Sciatic nerve (tissue), 2 donors: ENCODE data around the gene ASCC2. TPM values are rescaled to one million over a fixed set of nuclear protein-coding genes. Genes with fewer than 3 reads are reported as not detected.
A peak's percentile ranks its signal among the peaks of the same experiment; 100 is the strongest.

Source experiments
- ATAC-seq: fragments of 200-7000 bp; cut with Tn5 transposase; one replicate; pipeline ENCODE4 v1.9.1; 2020; ENCODE audit warnings: mild to moderate bottlenecking, moderate library complexity
- DNase-seq: peaks from one replicate; pipeline ENCODE4 v3.0.0-alpha.2; 2020; ENCODE audit warnings: low spot score
- intact Hi-C: fragments of 100-400 bp; cut with DNase I; formaldehyde crosslinking; loops from one replicate; pipeline ENCODE4 v1.14.2; 2022
- total RNA-seq: library from RNA; stranded (reverse); fragmentation: NEBNext Ultra II Directional; extraction: Animal tissue kit (Norgen Biotek cat#: 25700); gene quantifications from one replicate; pipeline ENCODE4 v1.2.1, GENCODE V29; 2021
- donor health status: DM: no; HTN: no; CAD: no.
- donor health status: DM: no; HTN: no; CAD: no.

The ASCC2 gene
- total RNA-seq, 1 donor from 2014 or later, result 47.1 TPM

DNA sequence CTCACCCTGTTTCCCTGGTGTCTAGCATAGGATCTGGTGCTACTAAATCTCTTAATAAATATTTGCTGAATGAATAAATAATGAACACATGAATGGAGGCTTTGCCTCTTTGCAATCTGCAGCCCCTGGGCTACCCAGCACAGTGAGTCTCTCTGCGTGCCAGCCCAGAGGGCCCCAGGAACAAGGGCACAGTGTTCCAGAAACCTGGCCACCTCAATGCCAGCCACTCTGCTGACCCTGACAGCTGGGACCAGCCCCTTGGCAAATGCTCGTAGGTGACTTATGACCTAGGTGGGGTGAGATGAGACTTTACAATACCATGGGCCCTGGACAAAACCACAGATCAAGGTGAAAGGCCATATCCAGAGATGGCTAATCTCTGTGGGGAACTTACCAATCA is 39.3 kb downstream of the ASCC2 start:
- ATAC-seq, result peak; percentile 5
- intact Hi-C loops, result no loop called here
- no peak for DNase-seq

DNA sequence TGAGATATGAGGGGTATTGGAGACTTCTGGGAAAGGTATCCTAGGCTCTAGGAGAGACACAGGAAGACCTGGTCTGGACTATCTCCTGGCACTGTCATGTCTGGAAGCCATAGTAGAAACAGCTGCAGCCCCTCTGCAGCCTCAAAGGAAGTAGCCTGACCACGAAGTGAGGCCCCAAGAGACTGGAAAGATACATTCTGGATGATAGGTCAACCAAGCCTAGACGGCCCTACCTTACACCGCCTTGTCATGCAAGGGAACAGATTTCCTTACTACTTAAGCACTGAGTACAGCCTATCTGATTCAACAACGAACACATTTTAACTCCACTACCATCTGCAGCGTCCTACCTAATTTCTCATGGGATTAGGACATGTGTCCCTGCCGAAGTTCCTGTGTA is 39.8 kb downstream of the ASCC2 start:
- DNase-seq (no peak), ATAC-seq (peak; percentile 2)
- intact Hi-C loops, result no loop called here

DNA sequence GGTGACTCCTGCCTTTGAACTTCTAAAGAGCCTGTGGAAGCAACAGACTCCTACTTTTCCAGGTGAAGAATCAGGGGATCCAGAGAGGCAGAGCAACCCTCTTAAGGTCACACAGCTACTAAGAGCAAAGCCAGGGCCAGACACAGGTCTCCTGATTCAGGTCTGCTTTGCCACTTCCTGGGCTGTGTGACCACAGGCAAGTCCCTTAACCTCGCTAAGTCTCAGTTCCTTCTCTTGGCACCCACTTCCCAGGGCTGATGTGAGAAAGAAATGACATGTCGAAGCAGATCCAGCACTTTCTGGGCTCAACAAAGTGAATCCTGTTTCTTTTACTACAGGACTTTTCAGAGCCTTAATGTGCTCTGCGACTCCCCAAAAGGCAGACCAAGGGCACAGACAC is 40.7 kb downstream of the ASCC2 start:
- intact Hi-C loops, result no loop called here

DNA sequence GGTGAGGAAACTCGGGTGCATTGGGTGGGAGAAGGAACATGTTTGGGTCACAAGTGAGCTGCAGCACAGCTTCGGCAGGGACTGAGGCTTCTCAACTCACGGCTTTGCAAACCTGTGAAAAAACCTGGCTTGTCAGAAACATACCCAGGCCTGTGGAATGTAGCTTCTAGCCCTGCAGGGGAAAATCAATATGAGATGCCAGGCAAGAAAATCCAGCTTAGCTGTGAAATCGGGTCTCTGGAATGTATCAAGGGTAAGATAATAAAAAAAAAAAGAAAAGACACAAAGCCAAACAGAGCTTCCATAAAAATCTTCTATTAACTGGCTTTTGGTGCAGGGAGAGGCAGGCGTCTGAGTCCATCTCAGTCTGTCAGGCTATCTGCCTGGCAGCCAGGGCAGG is 42.4 kb downstream of the ASCC2 start:
- intact Hi-C loops, result no loop called here
- ATAC-seq, result no peak
- no peak for DNase-seq

More for the DNA sequence above, 40.7 kb downstream of the ASCC2 start:
- DNase-seq (no peak), ATAC-seq (no peak)

DNA sequence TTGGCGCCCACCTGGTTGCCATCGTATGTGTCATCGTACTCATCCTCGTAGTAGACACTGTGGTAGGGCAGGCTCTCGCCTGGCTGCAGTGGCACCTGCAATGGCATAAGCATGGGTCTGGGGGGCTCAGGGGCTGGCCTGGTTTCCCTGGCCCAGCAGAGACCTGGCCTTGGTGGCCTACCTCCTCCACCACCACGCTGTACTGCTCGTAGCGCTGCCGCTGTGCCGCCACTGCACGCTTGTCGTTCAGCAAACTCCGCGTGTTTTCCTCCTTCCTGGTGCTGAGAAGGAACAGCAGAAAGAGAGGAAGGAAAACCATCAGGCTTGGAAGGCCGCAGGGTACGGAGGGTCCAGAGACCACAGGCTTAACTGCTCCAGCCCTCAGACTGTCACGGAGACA is 44.7 kb downstream of the ASCC2 start:
- DNase-seq (no peak), ATAC-seq (no peak)

DNA sequence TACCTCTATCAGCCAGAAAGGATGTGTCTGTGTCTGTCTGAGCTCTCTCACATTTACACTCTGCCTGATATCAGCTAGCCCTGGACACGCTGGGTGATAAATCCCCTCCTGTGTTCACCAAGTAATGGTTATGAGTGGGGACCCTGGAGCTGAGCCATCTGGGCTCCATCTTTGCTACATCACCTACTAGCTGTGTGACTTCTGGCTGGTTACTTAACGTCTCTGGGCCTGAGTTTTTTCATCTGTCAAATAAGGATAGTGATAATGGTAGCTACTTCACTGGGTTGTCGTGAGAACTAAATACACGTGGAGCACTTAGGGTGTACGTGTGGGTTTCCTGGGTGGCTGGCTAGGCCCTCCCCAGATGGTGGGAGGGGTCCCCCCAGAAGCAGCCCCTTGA is 48.0 kb downstream of the ASCC2 start:
- ATAC-seq (no peak), DNase-seq (no peak)
- intact Hi-C loops, result no loop called here

More for the DNA sequence above, 44.7 kb downstream of the ASCC2 start:
- intact Hi-C loops, result no loop called here

DNA sequence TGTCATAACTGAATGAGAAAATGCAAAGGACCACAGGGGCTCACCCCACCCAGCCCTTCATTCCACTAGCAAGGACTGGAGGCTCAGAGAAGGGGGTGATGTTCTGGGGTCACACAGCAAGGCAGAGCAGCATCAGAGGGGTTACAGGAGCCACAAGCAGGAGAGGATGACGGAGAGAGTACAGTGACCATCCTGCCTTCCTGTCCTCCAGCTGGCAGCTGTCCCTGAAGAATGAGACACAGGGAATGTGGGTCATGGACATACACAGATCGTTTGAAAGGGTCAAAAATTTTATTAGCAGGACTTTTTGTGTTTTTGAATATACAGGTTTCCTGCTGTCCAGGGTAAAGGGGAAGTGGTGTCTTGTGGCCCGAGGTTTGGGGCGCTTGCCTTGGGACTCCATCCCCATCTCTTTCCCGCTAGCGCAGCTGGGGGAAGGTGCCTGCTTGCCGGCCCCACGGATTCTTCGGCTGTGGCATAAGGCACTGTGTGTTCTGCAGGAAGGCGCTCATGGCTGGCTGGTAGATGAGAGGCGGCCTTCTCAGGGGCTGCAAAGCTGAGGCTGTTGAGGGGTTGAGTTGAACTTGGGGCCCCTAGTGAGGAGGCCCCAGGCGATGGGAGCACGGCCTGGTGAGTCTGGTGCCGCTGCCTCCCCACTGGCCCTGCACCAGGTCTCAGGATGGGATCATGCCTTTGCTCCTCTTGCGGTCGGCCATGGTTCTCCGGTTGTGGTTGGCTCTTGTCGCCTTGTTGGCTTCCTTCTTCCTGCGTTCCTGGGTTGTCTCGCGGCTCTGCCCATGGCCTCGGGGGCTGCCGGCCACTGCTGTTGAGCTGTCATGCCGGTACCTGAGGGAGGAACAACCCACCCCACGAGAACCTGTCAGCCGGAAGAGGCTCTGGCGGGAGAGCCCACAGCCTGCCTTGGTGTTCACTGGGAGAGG is 49.5 kb downstream of the ASCC2 start:
- intact Hi-C loops, result no loop called here
- ATAC-seq (no peak), DNase-seq (no peak)

DNA sequence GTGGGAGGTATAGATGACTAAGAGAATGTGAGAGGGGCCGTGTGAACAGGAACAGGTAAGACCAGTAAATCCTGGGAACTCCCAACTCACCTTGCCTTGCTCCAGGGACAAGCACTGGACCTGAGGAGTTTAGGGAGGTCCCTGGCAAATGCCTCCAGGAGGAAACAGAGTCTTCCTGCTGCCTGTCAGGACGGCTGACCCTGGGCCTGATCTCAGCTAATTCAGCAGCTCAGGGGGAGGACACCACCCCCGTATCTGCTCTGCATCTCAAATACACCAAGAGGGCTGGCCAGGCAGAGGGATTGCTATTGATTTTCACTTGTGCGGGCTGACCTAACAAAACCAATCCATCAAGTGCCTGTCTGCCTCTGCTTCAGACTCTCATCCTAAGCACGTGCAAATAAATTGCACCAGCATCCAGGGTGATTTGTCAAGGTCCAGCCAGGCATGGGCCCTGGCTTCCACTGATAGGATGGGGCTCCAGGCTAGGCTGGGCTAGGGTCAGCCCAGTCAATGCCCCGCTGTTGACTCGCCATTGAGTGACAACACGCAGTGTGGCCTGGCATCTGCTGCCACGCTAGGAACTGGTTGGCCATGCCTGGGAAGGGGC is 50.6 kb downstream of the ASCC2 start:
- DNase-seq (no peak), ATAC-seq (no peak)
- intact Hi-C loops, result no loop called here

DNA sequence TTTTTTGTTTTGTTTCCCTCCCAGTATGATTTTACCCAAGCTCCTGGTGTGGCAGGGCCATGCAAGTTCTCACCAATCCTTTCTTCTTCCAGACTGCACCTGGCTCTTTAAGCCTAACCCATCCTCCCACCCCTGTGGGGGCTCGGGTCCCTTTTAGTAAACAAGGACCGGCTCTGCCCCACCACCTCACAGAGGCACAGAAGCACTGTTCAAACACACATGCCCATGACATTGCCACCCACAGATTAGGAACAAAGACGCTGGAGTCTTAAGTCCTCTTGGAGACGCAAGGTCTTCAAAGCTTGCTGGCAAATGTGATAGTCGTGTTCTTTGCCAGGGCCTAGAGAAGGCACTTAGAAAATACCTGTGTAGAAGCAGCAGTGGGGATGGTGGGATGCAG is 52.0 kb downstream of the ASCC2 start:
- no peak for ATAC-seq
- intact Hi-C loops, result no loop called here

DNA sequence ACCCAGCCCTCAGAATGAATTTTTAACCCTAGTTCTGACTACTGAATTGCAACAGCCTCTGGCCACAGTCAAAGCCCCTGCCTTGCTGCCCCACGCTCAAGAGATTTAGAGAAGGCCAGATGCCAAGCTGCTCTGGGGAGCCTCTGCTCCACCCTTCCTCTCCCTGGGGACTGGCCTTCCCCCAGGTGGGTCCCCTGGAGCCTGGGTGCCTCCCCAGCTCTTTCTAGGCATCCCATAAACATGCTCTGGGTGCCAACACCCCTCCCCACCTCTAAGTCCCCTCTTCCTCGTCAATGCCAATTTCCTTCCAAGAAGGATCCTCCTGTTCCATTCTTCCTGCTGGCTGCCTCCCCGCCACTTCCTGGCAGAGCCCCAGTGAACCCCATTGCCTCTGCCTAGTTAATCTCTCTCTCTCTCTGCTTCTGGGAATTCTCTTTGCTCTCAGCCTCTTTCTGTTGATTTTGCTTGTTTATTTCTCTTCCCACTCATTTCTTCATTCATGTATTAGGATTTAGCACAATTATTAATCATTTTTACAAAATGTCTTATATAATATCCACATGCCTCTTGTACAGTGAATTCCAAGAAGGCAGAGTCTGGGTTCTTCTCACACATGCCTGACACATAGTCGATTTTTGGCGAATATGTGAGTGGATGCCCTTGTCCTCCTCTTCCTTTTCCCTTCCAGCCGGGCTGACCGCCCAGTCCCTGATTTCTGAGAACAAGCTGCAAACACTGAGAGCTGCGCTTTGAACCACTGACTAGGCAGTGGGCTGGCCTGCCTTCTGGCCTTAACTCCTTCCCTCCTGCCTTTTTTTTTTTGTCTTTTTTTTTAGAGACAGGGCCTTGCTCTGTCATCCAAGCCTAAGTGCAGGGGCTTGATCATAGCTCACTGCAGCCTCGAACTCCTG is 53.4 kb downstream of the ASCC2 start:
- intact Hi-C loops, result no loop called here
- ATAC-seq (peak; percentile 78), DNase-seq (no peak)

More for the DNA sequence above, 52.0 kb downstream of the ASCC2 start:
- no peak for DNase-seq

DNA sequence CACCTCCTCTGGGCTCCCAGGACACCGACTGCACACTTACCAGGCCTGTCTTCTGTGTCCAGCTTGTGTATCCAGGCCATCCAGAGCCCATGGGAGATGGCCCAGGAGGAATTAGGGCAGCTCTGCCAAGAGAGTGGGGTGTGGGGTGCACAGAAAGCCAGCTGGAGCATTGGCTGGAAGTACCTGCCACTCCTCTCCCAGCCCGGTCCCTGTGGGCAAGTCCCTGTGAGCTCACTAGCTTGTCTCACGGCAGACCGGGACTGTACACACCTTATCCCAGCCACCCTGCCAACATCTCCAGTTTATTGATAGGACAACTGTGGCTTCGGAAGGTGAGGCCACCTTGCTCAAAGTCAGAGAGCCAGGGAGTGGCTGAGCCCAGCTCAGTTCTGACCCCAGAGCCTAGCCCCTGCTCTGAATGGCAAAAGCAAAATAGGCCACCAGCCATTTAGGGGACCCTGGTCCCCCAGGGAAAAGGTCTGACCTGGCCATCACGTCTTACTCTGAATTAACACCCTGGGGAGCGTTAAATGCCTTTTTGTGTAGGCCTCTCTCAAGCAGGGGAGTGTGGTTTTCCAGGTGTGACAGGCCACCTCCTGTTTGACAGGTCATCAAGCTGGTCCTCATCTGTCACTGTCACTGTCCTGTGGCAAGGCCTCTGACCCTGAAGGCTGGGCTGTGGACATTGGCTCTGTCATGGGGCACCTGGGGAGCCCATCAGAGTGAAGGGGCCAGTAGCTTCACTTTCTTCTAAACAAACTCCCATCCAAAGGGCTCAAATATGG is 55.8 kb downstream of the ASCC2 start:
- intact Hi-C loops, result no loop called here
- ATAC-seq, result peak; percentile 25
- no peak for DNase-seq

DNA sequence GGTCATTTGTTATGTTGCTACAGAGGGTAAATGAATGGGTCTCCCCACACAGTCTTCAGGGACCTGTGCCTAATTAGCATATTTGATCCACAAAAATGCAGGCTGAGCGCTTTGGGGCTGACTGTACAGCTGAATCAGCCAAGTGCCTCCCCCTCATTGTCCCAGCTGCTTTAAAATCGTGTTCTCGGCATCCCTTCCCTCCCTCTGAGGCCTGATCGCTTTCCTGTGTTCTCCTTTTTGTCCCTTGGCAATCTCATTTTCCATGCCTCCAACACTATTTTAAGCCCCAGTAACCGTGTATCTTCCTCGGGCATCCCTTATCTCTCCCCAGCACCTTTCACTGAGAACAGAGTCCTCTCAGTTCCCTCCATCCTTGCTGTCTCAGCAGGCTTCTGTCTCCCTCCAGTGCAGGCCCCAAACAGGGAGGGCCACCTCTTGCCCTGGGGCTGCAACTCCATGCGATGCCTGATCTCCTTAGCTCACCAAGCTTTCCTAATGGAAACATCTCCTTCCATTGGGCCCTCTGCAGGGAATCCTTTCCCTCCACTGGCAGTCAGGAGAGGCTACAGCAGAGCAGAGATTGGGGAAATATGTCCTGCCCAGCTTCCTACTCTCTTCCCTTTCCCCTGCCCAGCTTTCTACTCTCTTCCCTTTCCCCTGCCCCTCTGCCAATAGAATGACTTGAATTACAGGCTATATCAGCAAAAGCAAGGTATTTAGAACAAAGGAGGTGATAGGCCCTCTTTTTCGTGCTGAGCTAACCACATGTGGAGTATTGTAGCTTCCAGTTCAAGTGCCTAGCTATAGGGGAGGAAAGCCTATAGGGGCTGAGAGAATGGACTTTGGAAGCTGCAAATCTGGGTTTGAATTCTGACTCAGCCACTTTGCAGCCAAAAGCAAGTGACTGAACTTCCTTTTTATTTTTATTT is 57.1 kb downstream of the ASCC2 start:
- DNase-seq, result no peak
- peak; percentile 19 for ATAC-seq
- intact Hi-C loops, result no loop called here

DNA sequence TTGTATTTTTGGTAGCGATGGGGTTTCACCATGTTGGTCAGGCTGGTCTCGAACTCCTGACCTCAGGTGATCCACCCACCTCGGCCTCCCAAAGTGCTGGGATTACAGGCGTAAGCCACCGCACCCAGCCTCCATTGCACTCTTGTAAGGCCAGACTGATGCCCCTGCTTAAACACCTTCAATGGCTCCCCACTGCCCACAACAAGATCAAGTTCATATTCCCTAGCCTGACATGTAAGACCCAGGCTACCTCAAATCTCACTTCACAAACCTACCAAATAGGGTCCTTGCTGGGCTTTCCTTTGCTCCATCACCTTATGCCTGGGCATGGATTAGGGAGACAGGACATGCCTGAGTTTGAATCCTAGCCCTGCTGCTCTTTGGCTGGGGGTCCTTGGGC is 57.9 kb downstream of the ASCC2 start:
- ATAC-seq (no peak), DNase-seq (no peak)
- intact Hi-C loops, result no loop called here

DNA sequence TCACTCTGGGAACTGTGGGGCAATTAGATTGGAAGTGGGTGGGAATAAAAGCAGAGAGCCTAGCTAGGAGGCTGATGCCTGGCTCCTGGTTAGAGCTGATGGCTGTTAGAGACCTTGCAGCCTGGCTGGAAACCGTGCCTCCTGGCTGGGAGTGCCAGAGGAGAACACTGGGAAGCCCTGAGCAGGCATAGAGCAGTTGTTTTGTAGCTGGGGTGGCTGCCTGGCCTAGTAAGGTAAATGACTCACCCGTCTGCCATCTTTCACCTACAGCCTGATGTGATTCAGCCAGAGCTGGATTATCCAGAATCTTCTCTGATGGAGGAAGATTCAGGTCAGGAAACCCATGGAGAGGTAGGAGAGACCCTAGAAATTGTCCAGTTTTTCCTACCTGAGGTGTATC is 64.8 kb downstream of the ASCC2 start:
- intact Hi-C loops, result no loop called here
- DNase-seq (no peak), ATAC-seq (no peak)

DNA sequence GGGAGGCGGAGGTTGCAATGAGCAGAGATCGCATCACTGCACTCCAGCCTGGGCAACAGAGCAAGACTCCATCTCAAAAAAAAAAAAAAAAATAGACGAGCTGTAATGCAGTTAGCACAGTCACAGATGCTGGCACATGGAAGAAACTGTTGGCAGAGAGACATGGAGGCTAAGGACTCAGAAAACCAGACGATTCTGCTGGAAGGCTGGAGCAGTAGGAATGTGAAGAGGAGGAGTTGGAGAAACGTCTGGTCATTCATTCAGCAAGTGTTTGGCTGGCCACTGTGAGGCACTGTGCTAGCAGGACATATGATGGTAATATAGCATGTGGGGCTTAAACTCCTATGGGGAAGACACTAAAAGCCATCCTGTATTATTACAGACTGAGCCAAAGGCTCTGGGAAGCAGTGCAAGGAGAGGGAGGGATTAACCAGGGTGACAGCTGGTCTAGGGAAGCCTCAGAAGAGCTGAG is 65.9 kb downstream of the ASCC2 start:
- intact Hi-C loops, result no loop called here

DNA sequence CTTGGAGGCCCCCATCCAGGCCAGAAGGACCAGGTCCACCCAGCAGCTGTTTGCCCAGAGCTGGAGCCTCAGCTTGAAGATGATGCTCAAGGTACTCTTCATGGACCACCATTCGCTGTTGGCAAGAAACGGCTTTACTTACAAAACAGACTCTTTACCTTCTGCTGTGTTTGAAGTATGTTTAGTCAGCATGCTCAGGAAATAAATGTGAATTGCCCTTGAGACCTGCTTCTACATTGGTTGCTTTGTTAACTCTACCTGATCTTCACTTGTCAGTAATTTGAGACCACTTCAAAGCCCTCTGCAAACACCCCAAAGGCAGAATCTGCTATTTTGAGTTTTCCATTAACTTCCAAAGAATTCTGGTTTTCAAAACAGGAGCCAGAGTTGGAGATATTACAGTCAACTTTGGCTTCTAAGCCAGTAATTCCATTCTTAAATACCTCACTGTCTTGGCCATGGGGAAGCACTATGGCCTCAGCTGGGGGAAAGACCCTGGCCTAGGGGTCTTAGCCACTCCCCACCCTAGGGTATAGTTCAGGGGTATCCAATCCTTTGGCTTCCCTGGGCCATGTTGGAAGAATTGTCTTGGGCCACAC is 68.3 kb downstream of the ASCC2 start:
- intact Hi-C loops, result no loop called here
- DNase-seq (no peak), ATAC-seq (no peak)

More for the DNA sequence above, 65.9 kb downstream of the ASCC2 start:
- DNase-seq (no peak), ATAC-seq (peak; percentile 47)

DNA sequence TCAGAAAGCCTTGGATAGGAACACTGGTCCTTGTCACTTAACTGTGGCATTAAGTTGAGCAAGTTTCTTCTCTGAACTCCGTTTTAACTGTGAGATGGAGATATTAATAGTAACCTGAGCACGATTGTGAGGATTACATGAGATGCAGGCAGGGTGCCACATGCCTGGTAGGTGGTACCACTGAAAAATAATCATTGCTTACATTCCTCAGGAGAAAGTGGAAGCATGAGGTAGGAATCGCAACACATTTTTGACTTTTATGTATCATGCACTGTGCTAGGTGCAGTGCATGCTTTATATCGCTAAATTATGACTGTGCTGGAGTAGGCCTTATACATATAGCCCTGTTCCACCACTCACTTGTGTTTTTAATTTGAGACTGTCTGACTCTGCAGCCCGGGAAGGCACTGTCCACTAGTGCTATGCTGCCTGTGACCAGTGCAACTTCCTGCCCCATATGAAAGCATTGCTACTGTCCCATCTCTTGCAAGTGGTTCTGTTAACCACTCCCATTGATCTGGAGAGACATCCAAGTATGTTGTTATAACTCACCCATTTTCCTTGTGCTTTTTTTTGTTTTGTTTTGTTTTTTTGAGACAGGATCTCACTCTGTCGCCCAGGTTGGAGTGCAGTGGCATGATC is 69.9 kb downstream of the ASCC2 start:
- ATAC-seq, result no peak
- DNase-seq, result no peak
- intact Hi-C loops, result no loop called here
